Adrenal gland (tissue), 12 donors: ENCODE measurements around the gene MAP3K15. TPM values are rescaled to one million over a fixed set of nuclear protein-coding genes. Genes with fewer than 3 reads are reported as not detected.

Experiments
- DNase-seq, 7 donors: peaks; one replicate each; pipeline ENCODE4 v3.0.0-alpha.2; 2019 to 2020
- H3K27ac ChIP-seq, 5 donors: fragments of 200-600 bp; sonication (generic) in 4 of 5; 1 replicate in 3 of 5; 2 replicates in 2 of 5; pipeline versions ENCODE4 v1.5.1 to v1.8.0; 2016 to 2020; ENCODE audit warnings: mild to moderate bottlenecking in 1 of 5
- H3K27me3 ChIP-seq: fragments of 200-600 bp; 2 replicates; pipeline ENCODE4 v1.8.0; 2021
- H3K36me3 ChIP-seq, 2 donors: fragments of 200-600 bp; replicated peaks in 1 of 2; 1 replicate in 1 of 2; 2 replicates in 1 of 2; pipeline versions ENCODE4 v1.5.1 to v1.8.0; 2018 to 2022
- H3K4me1 ChIP-seq, 2 donors: fragments of 200-600 bp; replicated peaks in 1 of 2; 1 replicate in 1 of 2; 2 replicates in 1 of 2; pipeline versions ENCODE4 v1.5.1 to v1.8.0; 2018 to 2021
- H3K4me3 ChIP-seq, 4 donors: fragments of 200-600 bp; sonication (generic) in 3 of 4; one replicate each; pipeline ENCODE4 v1.5.1; 2016 to 2018
- H3K9me3 ChIP-seq, 3 donors: fragments of 200-600 bp; sonication (generic) in 1 of 3; replicated peaks in 1 of 3; 1 replicate in 2 of 3; 2 replicates in 1 of 3; pipeline versions ENCODE4 v1.5.1 to v1.8.0; 2016 to 2021
- POLR2A ChIP-seq, 2 donors: fragments of 450-650 bp; IDR thresholded peaks; one replicate each; pipeline ENCODE4 v1.6.1; 2017; ENCODE audit warnings: antibody characterized with exemption in 2 of 2, mild to moderate bottlenecking in 2 of 2, moderate library complexity in 1 of 2
- WGBS, 4 donors: extraction: QIAGEN DNeasy Blood & Tissue Kit in 2 of 4; methylation state at CpG; one replicate each; pipeline versions ENCODE4 v1.1.5 to v1.1.7; 2013 to 2017; 5-methylcytosine and 5-hydroxymethylcytosine counted together
- intact Hi-C, 2 donors: fragments of 100-400 bp; cut with DNase I; formaldehyde crosslinking; loops; one replicate each; pipeline versions ENCODE4 v1.14.1 to v1.15.0; 2022 to 2023
- polyA plus RNA-seq, 3 donors: library from polyadenylated mRNA; stranded (reverse); fragments of 200-250 nt in 2 of 3; fragments of 350-450 nt in 1 of 3; fragmentation: Illumina TruSeq in 1 of 3; extraction: RNeasy Lipid Tissue Mini Kit (QIAGEN cat#74804) in 1 of 3; gene quantifications; one replicate each; pipeline ENCODE4 v1.2.3, GENCODE V29; 2013 to 2014
- total RNA-seq, 9 donors: library from RNA; depleted of rRNA in 4 of 9; stranded (reverse); fragments of >200 nt in 4 of 9; fragments of 120-200 nt in 1 of 9; fragmentation: NEBNext Ultra II Directional in 1 of 9; extraction: Animal tissue kit (Norgen Biotek cat#: 25700) in 1 of 9; gene quantifications; one replicate each; pipeline versions ENCODE4 v1.1.0 to v1.2.4, GENCODE V29; 2013 to 2023
- TF ChIP-seq, protein P1 (sequence below), 6 experiments: fragments of 450-650 bp in 4 of 6; fragments of 200-600 bp in 2 of 6; sonication (generic) in 1 of 6; IDR thresholded peaks; 1 replicate in 5 of 6; 2 replicates in 1 of 6; pipeline versions ENCODE4 v1.5.1 to v1.8.0; 2016 to 2021; ENCODE audit warnings: antibody characterized with exemption in 6 of 6, mild to moderate bottlenecking in 2 of 6, moderate library complexity in 1 of 6
- donor health status: healthy with polysubstance abuse.
- donor health status: Bipolar disorder and iron deficiency.
- donor health status: DM: yes; HTN: yes; CAD: no.
- donor health status: DM: no; HTN: no; CAD: no.
- donor health status: DM: no; HTN: no; CAD: no.
- donor health status: DM: yes; HTN: yes; CAD: no.

Gene MAP3K15
- total and polyA plus RNA-seq, 12 donors = 28.9 to 92.3 (median 67.9) TPM

- Histone ChIP-seq H3K36me3 (no peaks in the 10 kb centered on the region), H3K9me3 (no peaks in the 10 kb centered on the region), H3K27me3 (no peaks in the 10 kb centered on the region), H3K27ac (no peak overlapping the region), H3K4me3 (no peak overlapping the region), H3K4me1 (peaks cover 4 to 11% of the 10 kb centered on the region in 2 donors)
- TF ChIP-seq POLR2A (IDR thresholded peaks at IDR 0.05) = no peak
- TF ChIP-seq, protein P1, sequence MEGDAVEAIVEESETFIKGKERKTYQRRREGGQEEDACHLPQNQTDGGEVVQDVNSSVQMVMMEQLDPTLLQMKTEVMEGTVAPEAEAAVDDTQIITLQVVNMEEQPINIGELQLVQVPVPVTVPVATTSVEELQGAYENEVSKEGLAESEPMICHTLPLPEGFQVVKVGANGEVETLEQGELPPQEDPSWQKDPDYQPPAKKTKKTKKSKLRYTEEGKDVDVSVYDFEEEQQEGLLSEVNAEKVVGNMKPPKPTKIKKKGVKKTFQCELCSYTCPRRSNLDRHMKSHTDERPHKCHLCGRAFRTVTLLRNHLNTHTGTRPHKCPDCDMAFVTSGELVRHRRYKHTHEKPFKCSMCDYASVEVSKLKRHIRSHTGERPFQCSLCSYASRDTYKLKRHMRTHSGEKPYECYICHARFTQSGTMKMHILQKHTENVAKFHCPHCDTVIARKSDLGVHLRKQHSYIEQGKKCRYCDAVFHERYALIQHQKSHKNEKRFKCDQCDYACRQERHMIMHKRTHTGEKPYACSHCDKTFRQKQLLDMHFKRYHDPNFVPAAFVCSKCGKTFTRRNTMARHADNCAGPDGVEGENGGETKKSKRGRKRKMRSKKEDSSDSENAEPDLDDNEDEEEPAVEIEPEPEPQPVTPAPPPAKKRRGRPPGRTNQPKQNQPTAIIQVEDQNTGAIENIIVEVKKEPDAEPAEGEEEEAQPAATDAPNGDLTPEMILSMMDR (IDR thresholded peaks at IDR 0.05) = no peak
- intact Hi-C loops = loop anchor here in 1 of 2 donors (5.0 kb wide), 1 partner anchor 162 kb away; no protein-coding TSS in a partner anchor
- no peak for DNase-seq
- WGBS, 4 donors = 71 to 83% (median 76%) methylated on average over 5 of the region's 5 CpGs
Observed at GRCh38 chrX:19370061-19370460, 145.2 kb downstream of the MAP3K15 start.

GRCh38 chrX:19368576-19368975, 146.7 kb downstream of the MAP3K15 start:
- H3K4me3 ChIP-seq = no peak overlapping the region
- TF ChIP-seq POLR2A (IDR thresholded peaks at IDR 0.05) = no peak
- TF ChIP-seq, protein P1 (IDR thresholded peaks at IDR 0.05) = no peak
- intact Hi-C loops = no loop called here
- 82 to 94% (median 88%) methylated on average over 6 of the region's 6 CpGs for WGBS, 4 donors
- no peaks in the 10 kb centered on the region for H3K36me3 ChIP-seq
- no peak for DNase-seq
- H3K9me3 ChIP-seq = no peaks in the 10 kb centered on the region
- peaks cover 3 to 5% of the 10 kb centered on the region in 2 donors for H3K4me1 ChIP-seq
- no peaks in the 10 kb centered on the region for H3K27me3 ChIP-seq
- H3K27ac ChIP-seq = no peak overlapping the region

DNA sequence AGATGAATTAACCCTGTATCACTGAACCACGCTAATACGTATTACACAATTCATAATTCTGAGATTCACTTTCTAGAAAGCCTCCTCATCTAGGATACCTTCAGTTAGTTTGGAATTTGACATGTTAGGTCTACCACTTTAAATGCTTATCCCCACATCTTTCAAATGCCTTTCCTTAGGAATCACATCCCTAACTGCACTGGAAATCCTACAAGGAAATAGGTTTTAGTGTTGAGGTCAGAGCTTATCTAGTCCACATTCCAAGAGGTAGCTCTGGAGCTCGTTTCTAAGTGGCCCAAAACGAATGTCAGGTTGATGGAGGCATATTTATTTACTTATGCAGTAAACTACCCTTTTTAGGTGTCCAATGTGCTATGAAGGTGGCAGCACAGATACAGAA, 153.6 kb downstream of the MAP3K15 start:
- Histone ChIP-seq H3K4me3 (no peak overlapping the region), H3K9me3 (no peaks in the 10 kb centered on the region), H3K27ac (no peak overlapping the region), H3K4me1 (no peaks in the 10 kb centered on the region), H3K27me3 (no peaks in the 10 kb centered on the region), H3K36me3 (peaks cover 0 to 50% of the 10 kb centered on the region in 2 donors)
- WGBS, 4 donors = 65 to 77% (median 69%) methylated on average over 4 of the region's 4 CpGs
- TF ChIP-seq, protein P1 (IDR thresholded peaks at IDR 0.05) = no peak
- TF ChIP-seq POLR2A (IDR thresholded peaks at IDR 0.05) = no peak
- intact Hi-C loops = no loop called here
- DNase-seq = no peak

- Histone ChIP-seq H3K36me3 (peaks cover 0 to 57% of the 10 kb centered on the region in 2 donors), H3K27ac (no peak overlapping the region), H3K9me3 (no peaks in the 10 kb centered on the region), H3K4me3 (no peak overlapping the region), H3K27me3 (no peaks in the 10 kb centered on the region), H3K4me1 (no peaks in the 10 kb centered on the region)
- WGBS, 4 donors = 75 to 87% (median 82%) methylated on average over 2 to 6 of the region's 6 CpGs
- intact Hi-C loops = no loop called here
- TF ChIP-seq, protein P1 (IDR thresholded peaks at IDR 0.05) = no peak
- TF ChIP-seq POLR2A (IDR thresholded peaks at IDR 0.05) = no peak
- DNase-seq = no peak
Observed at GRCh38 chrX:19360903-19361302, 154.4 kb downstream of the MAP3K15 start.
